Panc1 (cell line): ENCODE results near the gene FGFR1OP2. TPM values are rescaled to one million over a fixed set of nuclear protein-coding genes. Genes with fewer than 3 reads are reported as not detected.

Experiments
- ATAC-seq: fragments of 200-7000 bp; cut with Tn5 transposase; 2 replicates; pipeline ENCODE4 v1.9.1; 2020; ENCODE audit warnings: mild to moderate bottlenecking, moderate library complexity
- BruUV-seq: library from RNA; stranded (reverse); fragments of 400-500 nt; replicated peaks from 2 replicates; lab custom pipeline; 2021; lab: Mats Ljungman, UMichigan
- CTCF ChIA-PET: fragments of 300-600 bp; sonication (Branson Sonifier 250); formaldehyde crosslinking; loops from one replicate; lab custom pipeline; 2022; ENCODE audit warnings: antibody characterized with exemption; lab: Charles Lee
- POLR2A ChIA-PET: fragments of 300-600 bp; sonication (Branson Sonifier 250); formaldehyde crosslinking; loops from one replicate; lab custom pipeline; 2022; ENCODE audit warnings: antibody characterized with exemption; lab: Charles Lee
- DNase-seq: peaks from one replicate; pipeline ENCODE4 v3.0.0-alpha.2; 2010; ENCODE audit warnings: low read depth, low spot score
- H3K27ac ChIP-seq: 2 replicates; pipeline ENCODE4 v1.5.1; 2011; ENCODE audit warnings: mild to moderate bottlenecking, low read length, inconsistent platforms
- H3K27me3 ChIP-seq: fragments of 200-500 bp; sonication (Bioruptor generic); 2 replicates; pipeline ENCODE4 v1.6.0; 2014; ENCODE audit warnings: low read length, inconsistent platforms; ENCODE audit not compliant: control insufficient read depth, insufficient read depth
- H3K36me3 ChIP-seq: fragments of 200-500 bp; sonication (Bioruptor generic); 2 replicates; pipeline ENCODE4 v1.5.1; 2014; ENCODE audit warnings: inconsistent platforms, mild to moderate bottlenecking, low read length, moderate library complexity; ENCODE audit not compliant: control insufficient read depth, insufficient read depth
- H3K4me1 ChIP-seq: 2 replicates; pipeline ENCODE4 v1.5.1; 2011; ENCODE audit warnings: inconsistent platforms, mild to moderate bottlenecking, low read length, moderate library complexity; ENCODE audit not compliant: control insufficient read depth, insufficient read depth
- H3K4me3 ChIP-seq, 2 experiments: 2 replicates each; pipeline ENCODE4 v1.5.1; 2011 to 2012; ENCODE audit warnings: low read depth in 2 of 2, low read length in 2 of 2, mild to moderate bottlenecking in 2 of 2, inconsistent platforms in 1 of 2, moderate library complexity in 1 of 2
- H3K9me3 ChIP-seq: fragments of 200-500 bp; sonication (Bioruptor generic); 2 replicates; pipeline ENCODE4 v1.5.1; 2014; ENCODE audit warnings: low read depth, mild to moderate bottlenecking, inconsistent platforms, low read length, moderate library complexity; ENCODE audit not compliant: control insufficient read depth, insufficient read depth
- CTCF ChIP-seq: fragments of 450-650 bp; IDR thresholded peaks from 2 replicates; pipeline ENCODE4 v1.5.1; 2017; ENCODE audit warnings: mild to moderate bottlenecking
- POLR2AphosphoS5 ChIP-seq: IDR thresholded peaks from 2 replicates; pipeline ENCODE4 v1.6.1; 2012; ENCODE audit warnings: mild to moderate bottlenecking, low read depth, low read length, moderate library complexity
- REST ChIP-seq, 2 experiments: IDR thresholded peaks; 2 replicates each; pipeline ENCODE4 v1.6.1; 2011 to 2012; ENCODE audit warnings: low read depth in 2 of 2, control low read depth in 1 of 2, low read length in 1 of 2, mild to moderate bottlenecking in 1 of 2, moderate library complexity in 1 of 2; ENCODE audit not compliant: insufficient read depth in 1 of 2
- SIN3A ChIP-seq: IDR thresholded peaks from 2 replicates; pipeline ENCODE4 v1.6.1; 2012; ENCODE audit warnings: low read depth, mild to moderate bottlenecking, low read length, moderate library complexity, borderline replicate concordance; ENCODE audit not compliant: insufficient read depth
- TCF7L2 ChIP-seq: IDR thresholded peaks from 2 replicates; pipeline ENCODE4 v1.6.1; 2011; ENCODE audit warnings: mild to moderate bottlenecking, low read depth, low read length, inconsistent platforms
- in situ Hi-C: cut with HindIII; loops from 2 replicates; pipeline ENCODE4 v1.10.0; 2016; ENCODE audit warnings: low sequenced_read_pairs, low pct_unique_long_range_greater_than_20kb
- intact Hi-C: fragments of 100-400 bp; cut with micrococcal nuclease; formaldehyde crosslinking; loops from one replicate; pipeline ENCODE4 v1.10.0; 2022; ENCODE audit not compliant: unreplicated experiment
- total RNA-seq: library from RNA; stranded (reverse); gene quantifications from one replicate; pipeline ENCODE4 v1.2.1, GENCODE V29; 2021; ENCODE audit not compliant: unreplicated experiment

The FGFR1OP2 gene
- total RNA-seq, 1 experiment from 2014 or later: 60.1 TPM

GRCh38 chr12:26928661-26929060, 9.6 kb upstream of the FGFR1OP2 start:
- H3K9me3 ChIP-seq: no peaks in the 10 kb centered on the region
- TF ChIP-seq REST (IDR thresholded peaks at IDR 0.05; ENCODE audit: insufficient read depth in 1 of 2, low read depth in 2 of 2, low read length in 1 of 2) (no peak), CTCF (no peak), SIN3A (no peak), TCF7L2 (no peak), POLR2AphosphoS5 (no peak)
- no peak overlapping the region for H3K27ac ChIP-seq
- in situ Hi-C loops (no loop called here), intact Hi-C loops (loop anchor here (10.0 kb wide), 1 partner anchor 74 kb away; no protein-coding TSS in a partner anchor)
- H3K27me3 ChIP-seq: no peaks in the 10 kb centered on the region
- H3K4me1 ChIP-seq: no peaks in the 10 kb centered on the region
- BruUV-seq: no TSS peak
- DNase-seq (no peak), ATAC-seq (no peak)
- ChIA-PET POLR2A (no interaction called here), CTCF (no interaction called here)
- H3K36me3 ChIP-seq: peaks cover 57% of the 10 kb centered on the region
- H3K4me3 ChIP-seq: no peak overlapping the region

GRCh38 chr12:26929590-26929989, 8.7 kb upstream of the FGFR1OP2 start:
- TF ChIP-seq TCF7L2: no peak
- intact Hi-C loops (loop anchor here (10.0 kb wide), 1 partner anchor 75 kb away; no protein-coding TSS in a partner anchor), in situ Hi-C loops (no loop called here)
- no peak overlapping the region for H3K27ac ChIP-seq
- H3K4me3 ChIP-seq: no peak overlapping the region
- H3K4me1 ChIP-seq: peaks cover under 1% of the 10 kb centered on the region; the same call in 1 of the 2 replicates
- H3K9me3 ChIP-seq: no peaks in the 10 kb centered on the region
- ATAC-seq (no peak), DNase-seq (no peak)
- POLR2A ChIA-PET: no interaction called here
- no peaks in the 10 kb centered on the region for H3K27me3 ChIP-seq
- CTCF ChIA-PET: no interaction called here
- H3K36me3 ChIP-seq: peaks cover 49% of the 10 kb centered on the region
- BruUV-seq: no TSS peak

- ChIA-PET POLR2A (interaction anchor here (0.6 kb wide), 1 partner anchor 17 kb away, joined by 14 read pairs; no protein-coding TSS in a partner anchor), CTCF (no interaction called here)
- ATAC-seq: no peak
- BruUV-seq: no TSS peak
- peaks cover 14% of the 10 kb centered on the region for H3K36me3 ChIP-seq
- DNase-seq: no peak
- H3K4me3 ChIP-seq: peak overlapping the region; percentile 31 to 98
- H3K9me3 ChIP-seq: no peaks in the 10 kb centered on the region
- in situ Hi-C loops (no loop called here), intact Hi-C loops (loop anchor here (5.0 kb wide), 1 partner anchor 76 kb away; the partner anchor contains the start of gene TM7SF3)
- no peaks in the 10 kb centered on the region for H3K27me3 ChIP-seq
- TF ChIP-seq SIN3A (no peak), REST (IDR thresholded peaks at IDR 0.05; ENCODE audit: insufficient read depth in 1 of 2, low read depth in 2 of 2, low read length in 1 of 2) (no peak), TCF7L2 (no peak), POLR2AphosphoS5 (no peak), CTCF (no peak)
- H3K27ac ChIP-seq: peak overlapping the region; percentile 98; the same call in 1 of the 2 replicates
- peaks cover 34% of the 10 kb centered on the region for H3K4me1 ChIP-seq
Measured at GRCh38 chr12:26935636-26936378, 2.5 kb upstream of the FGFR1OP2 start.
